Hematopoietic multipotent progenitor cell treated with erythropoietin and hydrocortisone succinate and interleukin-3 and kit ligand, for 6 days (in vitro differentiated cells): ENCODE measurements around the gene TMEM167A.
A peak's percentile ranks its signal among the peaks of the same experiment; 100 is the strongest.
"Not testable (repeated sequence)": the region's sequence is repeated elsewhere in the genome, so short reads cannot be mapped to it uniquely, and the experiment has no call there.

Source experiments
- DNase-seq: peaks from one replicate; pipeline ENCODE4 v3.0.0-alpha.2; 2015

Gene TMEM167A

GRCh38 chr5:83085106-83085505, 7.9 kb upstream of the TMEM167A start:
- DNase-seq: no peak

GRCh38 chr5:83084336-83084735, 7.1 kb upstream of the TMEM167A start:
- no peak for DNase-seq

GRCh38 chr5:83082750-83083149, 5.6 kb upstream of the TMEM167A start:
- DNase-seq: no peak

GRCh38 chr5:83077662-83078261, 568 bp upstream of the TMEM167A start:
- DNase-seq: peak; percentile 76

GRCh38 chr5:83072966-83073365, 4.2 kb downstream of the TMEM167A start:
- no peak for DNase-seq

GRCh38 chr5:83071286-83072051, 5.7 kb downstream of the TMEM167A start:
- DNase-seq: no peak

GRCh38 chr5:83069096-83069799, 7.9 kb downstream of the TMEM167A start:
- DNase-seq: no peak

GRCh38 chr5:83067377-83067776, 9.8 kb downstream of the TMEM167A start:
- DNase-seq: not testable (repeated sequence)

- no peak for DNase-seq
These were observed 10.6 kb downstream of the TMEM167A start for GRCh38 chr5:83066548-83067110.

- no peak for DNase-seq
These were observed 17.9 kb downstream of the TMEM167A start for GRCh38 chr5:83059341-83059740.

GRCh38 chr5:83058726-83059125, 18.5 kb downstream of the TMEM167A start:
- no peak for DNase-seq

GRCh38 chr5:83055166-83055565, 22.0 kb downstream of the TMEM167A start:
- DNase-seq: no peak

GRCh38 chr5:83050723-83051340, 26.4 kb downstream of the TMEM167A start:
- no peak for DNase-seq

- DNase-seq: no peak
These were observed 27.8 kb downstream of the TMEM167A start for GRCh38 chr5:83049370-83049885.

GRCh38 chr5:83048811-83049210, 28.4 kb downstream of the TMEM167A start:
- DNase-seq: no peak

GRCh38 chr5:83048277-83048676, 28.9 kb downstream of the TMEM167A start:
- no peak for DNase-seq

GRCh38 chr5:83044926-83045325, 32.3 kb downstream of the TMEM167A start:
- DNase-seq: peak; percentile 17

GRCh38 chr5:83042507-83042906, 34.7 kb downstream of the TMEM167A start:
- no peak for DNase-seq

- no peak for DNase-seq
These were observed 38.3 kb downstream of the TMEM167A start for GRCh38 chr5:83038924-83039323.

GRCh38 chr5:83036991-83037575, 40.1 kb downstream of the TMEM167A start:
- DNase-seq: no peak

- DNase-seq: peak; percentile 29
These were observed 41.7 kb downstream of the TMEM167A start for GRCh38 chr5:83035373-83036100.
